ENCODE results near the gene LTA4H. TPM values are rescaled to one million over a fixed set of nuclear protein-coding genes. Genes with fewer than 3 reads are reported as not detected.

Gene LTA4H
- total and polyA plus RNA-seq, 10 of the 15 experiments (the other 5 are each of a cell fraction or from before 2014, with no cell fraction given) = 43.9 to 106 (median 47.3) TPM

GRCh38 chr12:96070670-96071279 is 35.4 kb upstream of the LTA4H start (continued):
- TF ChIP-seq CTCF (IDR thresholded peaks at IDR 0.05 in 2 of 3, conservative IDR thresholded peaks at IDR 0.05 in 1 of 3; ENCODE audit: control insufficient read depth in 2 of 3, extremely low read depth in 1 of 3, insufficient read depth in 1 of 3, low read depth in 3 of 3, low read length in 3 of 3) = peak; percentile 20 to 37 (median 34); a peak in 3 of 6 replicates
- TF ChIP-seq CHD4 (IDR thresholded peaks at IDR 0.05) = no peak
- no peak for TF ChIP-seq IRF3 (IDR thresholded peaks at IDR 0.05)
- TF ChIP-seq NFYA (IDR thresholded peaks at IDR 0.05; ENCODE audit: borderline replicate concordance, low read depth, low read length) = no peak
- no peak for TF ChIP-seq GABPA (IDR thresholded peaks at IDR 0.05; ENCODE audit: low read depth)
- peak; percentile 65; the same call in 1 of the 2 replicates for TF ChIP-seq RELB (IDR thresholded peaks at IDR 0.05; ENCODE audit: low read depth)
- TF ChIP-seq SMAD5 (IDR thresholded peaks at IDR 0.05; ENCODE audit: low read depth) = no peak
- no peak for TF ChIP-seq TCF7 (IDR thresholded peaks at IDR 0.05; ENCODE audit: borderline replicate concordance)
- no peak for TF ChIP-seq PKNOX1 (IDR thresholded peaks at IDR 0.05)
- no peak for TF ChIP-seq FOXM1 (IDR thresholded peaks at IDR 0.05; ENCODE audit: low read depth, low read length)
- peak; percentile 25; the same call in 1 of the 2 replicates for TF ChIP-seq RAD21 (IDR thresholded peaks at IDR 0.05; ENCODE audit: insufficient read depth, low read depth, low read length)
- TF ChIP-seq POLR2AphosphoS2 (IDR thresholded peaks at IDR 0.05; ENCODE audit: low read depth, low read length) = no peak
- no peak for TF ChIP-seq RAD51 (IDR thresholded peaks at IDR 0.05)
- no peak for TF ChIP-seq HDGF (IDR thresholded peaks at IDR 0.05)
- TF ChIP-seq SPI1 (IDR thresholded peaks at IDR 0.05; ENCODE audit: borderline replicate concordance, insufficient read depth, low read depth, low read length) = no peak
- no peak for TF ChIP-seq HSF1 (IDR thresholded peaks at IDR 0.05; ENCODE audit: low read depth, low read length)
- TF ChIP-seq ETV6 (conservative IDR thresholded peaks at IDR 0.05 in 1 of 2, IDR thresholded peaks at IDR 0.05 in 1 of 2; ENCODE audit: borderline replicate concordance in 1 of 2, low read depth in 1 of 2) = no peak
- TF ChIP-seq TAF1 (IDR thresholded peaks at IDR 0.05; ENCODE audit: borderline replicate concordance, low read depth, low read length) = no peak
- TF ChIP-seq ZBTB33 (IDR thresholded peaks at IDR 0.05) = no peak

Data from GM12878 (cell line).